NCI-H1694 treated with DMSO at 0.1 percent for 48 hours (cell line): ENCODE data around the gene ME3.
"Not testable (repeated sequence)": the region's sequence is repeated elsewhere in the genome, so short reads cannot be mapped to it uniquely, and the experiment has no call there.

Experiments
- DNase-seq: peaks from one replicate; lab custom pipeline; 2025; lab: John Stamatoyannopoulos, UW

The ME3 gene

GRCh38 chr11:86663761-86664160 lies 8.7 kb downstream of the ME3 start:
- no peak for DNase-seq

DNA sequence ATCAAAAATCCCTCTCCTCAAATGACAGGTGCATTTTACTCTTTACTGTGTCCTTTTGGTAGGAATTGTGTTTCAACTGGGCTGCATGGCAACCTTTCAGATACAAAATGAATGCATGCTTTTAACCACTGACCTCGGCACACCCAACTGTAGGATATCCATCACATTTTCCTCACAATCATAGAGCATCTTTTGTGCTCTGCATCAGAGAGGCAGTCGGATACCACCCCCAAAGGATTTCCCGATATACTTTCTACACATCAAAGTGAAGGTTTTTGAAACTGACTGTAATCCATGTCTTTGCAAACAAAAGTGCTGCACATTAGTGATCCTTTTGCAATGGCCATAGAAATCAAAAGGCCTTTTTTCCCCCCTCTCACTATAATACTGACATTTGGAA lies 9.1 kb downstream of the ME3 start:
- DNase-seq = no peak

DNA sequence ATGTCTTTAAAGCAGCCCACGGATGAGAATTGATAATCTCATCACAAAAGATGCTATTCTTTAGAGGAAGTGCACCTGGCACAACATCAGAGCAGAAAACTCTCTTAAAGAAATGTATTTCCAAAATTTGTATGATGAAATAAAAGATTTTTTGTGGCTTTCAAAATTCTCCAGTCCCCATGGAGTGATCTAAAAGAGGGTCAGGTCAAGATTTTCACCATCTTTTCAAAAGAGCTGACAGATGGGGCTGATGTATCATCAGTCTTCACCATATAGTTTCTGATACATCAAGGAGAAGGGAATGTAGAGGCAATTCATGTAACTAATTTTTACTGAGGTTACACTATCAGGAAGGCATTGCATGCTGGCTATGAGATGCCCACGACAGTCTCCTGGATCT lies 11.7 kb downstream of the ME3 start:
- DNase-seq = no peak

DNA sequence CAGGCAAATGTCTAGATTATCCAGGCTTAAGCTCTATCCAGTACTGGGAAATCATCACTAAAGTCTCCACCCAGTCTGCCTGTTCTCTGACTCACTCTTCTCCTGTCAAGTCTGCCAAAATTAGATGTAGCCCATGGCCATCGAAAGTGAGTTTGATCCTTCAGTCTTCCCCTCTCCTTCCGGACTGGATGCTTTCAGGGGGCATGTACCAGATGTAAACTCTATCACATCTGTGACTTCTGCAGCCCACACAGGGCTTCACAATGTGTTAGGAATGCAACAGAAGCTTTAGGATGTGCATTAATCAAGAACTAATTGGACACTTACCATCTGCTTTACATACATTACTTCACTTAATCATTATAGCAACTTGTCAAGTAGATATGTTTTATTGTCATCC lies 12.3 kb downstream of the ME3 start:
- DNase-seq = peak; percentile 29

DNA sequence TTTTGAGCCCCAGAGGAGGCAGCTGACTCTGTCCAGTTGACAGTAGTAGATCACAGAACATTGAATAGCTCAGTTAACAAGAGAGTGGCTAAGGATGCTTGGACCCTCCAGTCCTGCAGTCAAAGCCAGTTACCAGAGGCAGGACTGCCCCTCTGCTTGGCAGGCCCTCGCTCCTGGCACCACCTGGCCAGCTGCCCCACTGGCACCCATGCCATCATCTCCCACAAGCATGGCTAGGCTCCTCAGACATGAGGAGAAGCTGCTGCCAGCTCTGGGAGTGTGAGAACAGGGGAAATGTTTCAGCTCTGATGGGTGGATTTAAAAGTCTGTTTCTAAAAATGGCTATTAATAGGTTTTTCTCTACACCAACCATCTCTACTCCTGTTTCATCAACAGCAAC lies 13.9 kb downstream of the ME3 start:
- DNase-seq = no peak

DNA sequence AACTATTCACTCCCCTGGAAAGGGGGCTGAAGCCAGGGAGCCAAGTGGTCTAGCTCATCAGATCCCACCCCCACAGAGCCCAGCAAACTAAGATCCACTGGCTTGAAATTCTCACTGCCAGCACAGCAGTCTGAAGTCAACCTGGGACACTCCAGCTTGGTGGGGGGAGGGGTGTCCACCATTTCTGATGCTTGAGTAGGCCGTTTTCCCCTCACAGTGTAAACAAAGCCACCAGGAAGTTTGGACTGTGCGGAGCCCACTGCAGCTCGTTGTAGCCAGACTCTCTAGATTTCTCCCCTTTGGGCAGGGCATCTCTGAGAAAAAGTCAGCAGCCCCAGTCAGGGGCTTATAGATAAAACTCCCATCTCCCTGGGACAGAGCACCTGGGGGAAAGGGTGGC lies 27.2 kb downstream of the ME3 start:
- not testable (repeated sequence) for DNase-seq

- no peak for DNase-seq
Observed at GRCh38 chr11:86644291-86644690, 28.1 kb downstream of the ME3 start.

DNA sequence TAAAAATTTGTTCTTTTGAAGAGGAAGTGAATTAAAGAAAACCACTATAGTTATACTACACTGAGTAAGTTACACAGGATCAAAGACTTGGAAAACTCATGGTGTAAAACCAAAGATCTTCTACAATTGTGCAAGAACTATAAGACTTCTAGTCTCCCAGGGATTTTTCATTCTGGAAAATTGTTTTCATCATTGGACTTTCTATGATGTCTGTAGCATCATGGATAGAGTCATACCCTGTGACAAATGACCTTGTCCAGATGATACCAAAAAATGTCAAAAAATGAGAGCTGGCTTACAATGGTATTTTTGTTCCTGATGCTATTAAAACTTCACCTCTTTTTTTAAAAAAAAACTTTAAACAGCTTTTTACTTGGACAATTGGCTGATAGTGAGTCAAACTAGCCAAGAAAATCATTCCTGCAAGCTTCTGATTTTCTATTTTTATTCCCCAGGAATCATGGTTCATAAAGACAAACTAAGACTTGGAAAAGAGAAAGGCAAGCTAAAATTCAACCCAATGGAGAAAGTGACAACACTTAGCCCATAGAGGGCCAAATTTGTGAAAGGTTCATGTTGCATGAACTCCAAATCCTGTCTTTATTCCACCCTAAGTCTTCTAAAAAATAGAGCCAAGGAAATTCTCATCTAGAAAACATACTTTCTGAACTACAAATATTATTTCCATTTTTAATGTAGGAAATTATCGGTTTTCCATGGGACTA lies 30.7 kb downstream of the ME3 start:
- no peak for DNase-seq

- DNase-seq = no peak
Observed at GRCh38 chr11:86639137-86639536, 33.3 kb downstream of the ME3 start.

GRCh38 chr11:86638673-86639072 lies 33.7 kb downstream of the ME3 start:
- no peak for DNase-seq

DNA sequence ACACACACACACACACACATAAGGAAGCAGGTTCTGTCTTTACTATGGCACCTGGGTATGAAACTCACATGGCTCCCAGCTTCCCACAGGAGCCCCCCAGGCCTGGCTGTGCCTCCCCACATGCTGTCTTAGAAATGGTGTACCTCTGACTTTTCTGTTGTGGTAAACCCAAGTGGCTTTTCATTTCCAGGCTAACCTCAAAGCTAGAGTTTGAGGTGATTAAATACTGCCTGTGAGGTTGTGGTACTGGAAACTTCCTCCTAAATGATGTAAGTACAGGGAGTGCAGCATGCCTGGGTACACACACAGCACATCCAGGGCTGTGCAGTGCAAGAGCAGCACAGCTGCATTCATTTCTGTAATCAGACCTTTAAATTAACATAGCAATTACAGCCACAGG lies 34.4 kb downstream of the ME3 start:
- no peak for DNase-seq

GRCh38 chr11:86636275-86636674 lies 36.1 kb downstream of the ME3 start:
- no peak for DNase-seq

DNA sequence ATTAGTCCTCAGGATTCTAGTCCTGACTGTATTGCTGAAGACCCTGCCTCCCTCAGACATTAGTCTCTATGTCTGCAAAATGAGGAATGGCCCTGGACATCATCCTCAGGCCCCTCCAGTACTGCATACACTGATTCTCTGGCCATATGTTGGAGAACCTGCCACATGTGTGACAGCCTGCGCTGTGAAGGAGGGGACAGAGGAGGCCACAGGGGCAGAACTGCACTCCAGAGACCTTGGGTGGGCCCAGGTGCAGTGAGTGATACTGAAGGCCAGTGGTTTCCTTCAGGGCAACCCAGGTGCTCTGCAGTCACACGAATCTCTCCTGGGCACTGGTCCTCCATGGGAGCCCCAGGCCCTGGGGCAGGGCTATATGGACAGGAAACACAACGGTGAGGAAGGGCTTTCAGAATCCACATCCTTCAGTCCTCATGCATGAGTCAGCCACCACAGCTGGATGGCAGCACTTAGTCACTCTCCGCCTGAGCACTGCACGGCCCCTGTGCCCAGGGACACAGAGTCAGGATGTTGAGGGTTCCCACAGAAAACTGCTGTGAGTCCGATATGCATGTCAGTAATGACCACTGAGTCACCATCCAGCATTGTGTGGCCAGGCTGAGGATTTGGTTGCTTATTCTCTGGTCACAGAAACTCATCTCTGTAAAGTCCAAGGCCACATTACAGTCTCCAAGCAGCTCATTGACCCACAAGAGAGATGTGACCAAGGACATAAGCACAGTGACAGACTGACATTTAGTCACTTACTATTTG lies 39.7 kb downstream of the ME3 start:
- no peak for DNase-seq

- DNase-seq = no peak
Observed at GRCh38 chr11:86630229-86630981, 42.0 kb downstream of the ME3 start.

- no peak for DNase-seq
Observed at GRCh38 chr11:86629045-86629706, 43.2 kb downstream of the ME3 start.

GRCh38 chr11:86627776-86628455 lies 44.5 kb downstream of the ME3 start:
- DNase-seq = no peak

DNA sequence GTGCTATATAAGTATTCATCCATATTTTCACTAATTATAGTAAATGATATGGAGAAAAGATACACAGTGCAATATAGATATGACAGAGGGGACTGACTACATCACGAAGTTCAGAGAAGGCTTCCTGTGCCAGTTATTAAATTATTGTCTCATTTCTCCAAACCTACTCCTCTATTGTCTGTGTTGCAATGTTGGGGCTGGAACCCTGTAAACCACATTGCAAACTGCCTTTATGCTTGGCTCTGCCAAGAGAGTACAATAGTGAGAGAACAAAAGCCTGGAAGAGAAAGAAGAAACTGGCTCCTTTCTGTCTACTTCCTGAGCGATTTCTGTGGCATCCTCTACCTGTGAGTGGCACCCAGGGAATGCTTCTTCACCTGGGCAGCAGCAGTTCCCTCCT lies 46.4 kb downstream of the ME3 start:
- DNase-seq = no peak

- no peak for DNase-seq
Observed at GRCh38 chr11:86625544-86625943, 46.9 kb downstream of the ME3 start.

- no peak for DNase-seq
Observed at GRCh38 chr11:86624366-86624765, 48.0 kb downstream of the ME3 start.

DNA sequence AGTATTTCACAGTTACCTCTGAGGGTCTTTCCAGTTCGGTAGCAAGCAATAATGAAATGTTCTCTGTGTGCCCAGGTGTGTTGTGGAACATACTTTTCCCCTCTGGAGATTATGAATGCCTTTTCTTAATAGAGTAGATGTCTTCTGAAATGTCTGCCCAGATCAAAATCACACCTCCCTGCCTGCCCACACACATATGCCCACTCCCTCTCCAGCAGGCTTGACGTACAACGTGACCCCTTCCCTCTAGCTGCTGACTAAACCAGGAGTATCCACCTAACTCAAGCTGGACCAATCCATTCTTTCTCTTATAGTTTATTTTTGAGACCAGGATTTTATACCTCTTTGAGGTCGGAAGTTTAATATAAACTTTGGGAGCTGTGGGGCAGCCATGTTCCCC lies 48.7 kb downstream of the ME3 start:
- DNase-seq = no peak

GRCh38 chr11:86623041-86623621 lies 49.3 kb downstream of the ME3 start:
- no peak for DNase-seq
